MM.1S (cell line): ENCODE data around the gene CERS3.

Experiments
- DNase-seq: peaks from one replicate; pipeline ENCODE4 v3.0.0-alpha.2; 2015
- H2AFZ ChIP-seq: fragments of 300-600 bp; sonication (generic); 2 replicates; pipeline ENCODE4 v1.6.0; 2016; ENCODE audit warnings: antibody characterized with exemption, low read length
- H3F3A ChIP-seq: fragments of 300-600 bp; sonication (generic); 2 replicates; pipeline ENCODE4 v1.6.1; 2016; ENCODE audit warnings: mild to moderate bottlenecking, antibody characterized with exemption, low read length, moderate library complexity, mixed read lengths; ENCODE audit not compliant: insufficient read depth
- H3K27ac ChIP-seq: fragments of 300-600 bp; sonication (generic); 2 replicates; pipeline ENCODE4 v1.5.1; 2016; ENCODE audit warnings: mild to moderate bottlenecking, low read length
- H3K27me3 ChIP-seq: fragments of 300-600 bp; sonication (generic); replicated peaks from 2 replicates; pipeline ENCODE4 v1.6.0; 2016; ENCODE audit warnings: low read length; ENCODE audit not compliant: insufficient read depth
- H3K36me3 ChIP-seq: fragments of 300-600 bp; sonication (generic); replicated peaks from 2 replicates; pipeline ENCODE4 v1.6.1; 2016; ENCODE audit warnings: mild to moderate bottlenecking, low read length, mixed read lengths; ENCODE audit not compliant: insufficient read depth
- H3K4me1 ChIP-seq: fragments of 300-600 bp; sonication (generic); 2 replicates; pipeline ENCODE4 v1.6.1; 2016; ENCODE audit warnings: low read length, mixed read lengths
- H3K4me2 ChIP-seq: fragments of 300-600 bp; sonication (generic); 2 replicates; pipeline ENCODE4 v1.6.0; 2016; ENCODE audit warnings: low read depth, low read length
- H3K4me3 ChIP-seq: fragments of 300-600 bp; sonication (generic); 2 replicates; pipeline ENCODE4 v1.5.1; 2016; ENCODE audit warnings: low read length, mixed read lengths
- H3K79me2 ChIP-seq: fragments of 300-600 bp; sonication (generic); 2 replicates; pipeline ENCODE4 v1.6.1; 2016; ENCODE audit warnings: mixed run types, low read length, mixed read lengths
- H3K9ac ChIP-seq: fragments of 300-600 bp; sonication (generic); 2 replicates; pipeline ENCODE4 v1.6.1; 2016; ENCODE audit warnings: low read length, mixed read lengths
- H3K9me2 ChIP-seq: fragments of 300-600 bp; sonication (generic); replicated peaks from 2 replicates; pipeline ENCODE4 v1.6.1; 2016; ENCODE audit warnings: mild to moderate bottlenecking, low read length, mixed read lengths; ENCODE audit not compliant: insufficient read depth
- H3K9me3 ChIP-seq: fragments of 300-600 bp; sonication (generic); replicated peaks from 2 replicates; pipeline ENCODE4 v1.6.1; 2016; ENCODE audit warnings: mild to moderate bottlenecking, low read length, mixed read lengths; ENCODE audit not compliant: insufficient read depth
- H4K20me1 ChIP-seq: fragments of 300-600 bp; sonication (generic); 2 replicates; pipeline ENCODE4 v1.6.1; 2016; ENCODE audit warnings: mild to moderate bottlenecking, low read length, moderate library complexity, mixed read lengths; ENCODE audit not compliant: insufficient read depth
- EZH2 ChIP-seq: fragments of 300-600 bp; sonication (generic); optimal IDR thresholded peaks from 2 replicates; pipeline ENCODE3; 2017; ENCODE audit warnings: low read depth, mild to moderate bottlenecking, antibody characterized with exemption, low read length, mixed read lengths
- EZH2phosphoT487 ChIP-seq: fragments of 300-600 bp; sonication (generic); IDR thresholded peaks from 2 replicates; pipeline ENCODE4 v1.6.1; 2018; ENCODE audit warnings: antibody characterized with exemption, low read length
- TF ChIP-seq, protein P1 (sequence below): fragments of 300-600 bp; sonication (generic); IDR thresholded peaks from 2 replicates; pipeline ENCODE4 v1.5.1; 2016; ENCODE audit warnings: antibody characterized with exemption, low read length, mixed read lengths

Gene CERS3

DNA sequence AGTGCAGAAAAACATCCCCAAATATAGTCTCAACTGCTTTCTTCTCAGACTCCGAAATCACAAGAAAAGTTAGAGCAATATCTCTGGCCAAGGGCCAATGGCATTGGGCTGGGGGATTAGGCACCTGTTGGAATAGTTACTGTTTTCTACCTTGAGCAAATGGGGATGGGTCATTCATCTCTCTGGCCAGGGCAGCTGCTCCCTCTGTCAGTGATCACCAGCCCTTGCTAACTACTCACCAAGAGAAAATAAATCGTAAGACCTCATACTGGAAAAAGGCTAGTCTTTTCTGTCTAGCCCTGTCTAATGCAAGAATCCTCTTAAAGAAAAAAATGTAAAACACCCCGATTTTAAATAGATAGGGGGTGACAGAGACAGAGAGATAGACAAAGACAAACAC lies 10.9 kb downstream of the CERS3 start:
- no peak for TF ChIP-seq EZH2phosphoT487
- TF ChIP-seq EZH2 = no peak
- TF ChIP-seq, protein P1, sequence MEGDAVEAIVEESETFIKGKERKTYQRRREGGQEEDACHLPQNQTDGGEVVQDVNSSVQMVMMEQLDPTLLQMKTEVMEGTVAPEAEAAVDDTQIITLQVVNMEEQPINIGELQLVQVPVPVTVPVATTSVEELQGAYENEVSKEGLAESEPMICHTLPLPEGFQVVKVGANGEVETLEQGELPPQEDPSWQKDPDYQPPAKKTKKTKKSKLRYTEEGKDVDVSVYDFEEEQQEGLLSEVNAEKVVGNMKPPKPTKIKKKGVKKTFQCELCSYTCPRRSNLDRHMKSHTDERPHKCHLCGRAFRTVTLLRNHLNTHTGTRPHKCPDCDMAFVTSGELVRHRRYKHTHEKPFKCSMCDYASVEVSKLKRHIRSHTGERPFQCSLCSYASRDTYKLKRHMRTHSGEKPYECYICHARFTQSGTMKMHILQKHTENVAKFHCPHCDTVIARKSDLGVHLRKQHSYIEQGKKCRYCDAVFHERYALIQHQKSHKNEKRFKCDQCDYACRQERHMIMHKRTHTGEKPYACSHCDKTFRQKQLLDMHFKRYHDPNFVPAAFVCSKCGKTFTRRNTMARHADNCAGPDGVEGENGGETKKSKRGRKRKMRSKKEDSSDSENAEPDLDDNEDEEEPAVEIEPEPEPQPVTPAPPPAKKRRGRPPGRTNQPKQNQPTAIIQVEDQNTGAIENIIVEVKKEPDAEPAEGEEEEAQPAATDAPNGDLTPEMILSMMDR = no peak
- Histone ChIP-seq H3K9me3 (no peaks in the 10 kb centered on the region), H3K4me2 (no peak overlapping the region), H3K4me1 (no peaks in the 10 kb centered on the region), H3K9ac (no peak overlapping the region), H3K36me3 (no peaks in the 10 kb centered on the region), H3K27ac (no peak overlapping the region), H3K27me3 (no peaks in the 10 kb centered on the region), H3K9me2 (no peaks in the 10 kb centered on the region), H4K20me1 (no peaks in the 10 kb centered on the region), H3K4me3 (no peak overlapping the region), H2AFZ (no peak overlapping the region), H3K79me2 (no peaks in the 10 kb centered on the region), H3F3A (no peaks in the 10 kb centered on the region)
- no peak for DNase-seq

DNA sequence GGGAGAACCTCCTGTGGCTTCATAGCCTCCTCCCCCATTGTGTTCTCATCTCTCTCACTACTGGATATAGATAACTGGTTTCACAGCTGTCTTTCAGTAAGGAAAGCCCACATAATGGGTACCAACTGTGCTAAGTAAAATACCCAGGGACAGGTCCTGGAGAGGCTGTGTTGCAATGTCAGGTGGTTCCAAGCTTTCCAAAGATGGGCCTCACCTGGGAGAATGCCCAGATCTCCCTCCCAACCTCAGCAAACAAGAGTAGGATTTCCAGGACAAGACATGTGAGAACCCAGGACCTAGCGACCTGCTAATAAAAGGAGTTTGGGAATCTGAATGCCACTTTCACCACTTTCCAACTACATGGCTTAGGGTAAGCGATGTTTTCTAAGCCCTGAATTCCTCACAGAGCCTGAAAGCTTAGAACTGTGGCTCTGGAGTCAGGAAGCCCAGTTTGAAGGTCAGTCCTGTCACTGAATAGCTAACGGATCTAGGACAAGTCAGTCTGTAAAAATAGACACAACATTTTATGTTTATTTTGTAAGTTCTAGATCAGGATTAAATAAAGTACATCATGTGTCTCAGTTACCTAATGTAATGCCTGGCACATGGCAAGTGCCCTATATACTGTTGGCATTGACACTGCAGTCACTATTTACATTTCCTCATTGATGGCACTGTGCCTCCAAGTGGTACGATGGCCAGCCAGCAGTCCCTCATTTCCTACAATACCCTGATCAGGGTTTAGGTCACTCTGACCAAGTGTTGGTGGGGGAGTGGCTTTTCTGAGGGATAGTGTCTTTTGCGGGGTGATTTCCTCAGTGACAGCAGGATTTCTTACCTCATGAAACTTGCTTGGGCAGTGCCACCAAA lies 11.9 kb downstream of the CERS3 start:
- Histone ChIP-seq H3K79me2 (no peaks in the 10 kb centered on the region), H3K4me3 (no peak overlapping the region), H3K27ac (no peak overlapping the region), H3K9me3 (no peaks in the 10 kb centered on the region), H3K27me3 (no peaks in the 10 kb centered on the region), H4K20me1 (no peaks in the 10 kb centered on the region), H2AFZ (no peak overlapping the region), H3K9me2 (no peaks in the 10 kb centered on the region), H3K9ac (no peak overlapping the region), H3K4me1 (no peaks in the 10 kb centered on the region), H3F3A (no peaks in the 10 kb centered on the region), H3K4me2 (no peak overlapping the region), H3K36me3 (no peaks in the 10 kb centered on the region)
- TF ChIP-seq, protein P1 = no peak
- TF ChIP-seq EZH2phosphoT487 (no peak), EZH2 (no peak)
- DNase-seq = no peak

DNA sequence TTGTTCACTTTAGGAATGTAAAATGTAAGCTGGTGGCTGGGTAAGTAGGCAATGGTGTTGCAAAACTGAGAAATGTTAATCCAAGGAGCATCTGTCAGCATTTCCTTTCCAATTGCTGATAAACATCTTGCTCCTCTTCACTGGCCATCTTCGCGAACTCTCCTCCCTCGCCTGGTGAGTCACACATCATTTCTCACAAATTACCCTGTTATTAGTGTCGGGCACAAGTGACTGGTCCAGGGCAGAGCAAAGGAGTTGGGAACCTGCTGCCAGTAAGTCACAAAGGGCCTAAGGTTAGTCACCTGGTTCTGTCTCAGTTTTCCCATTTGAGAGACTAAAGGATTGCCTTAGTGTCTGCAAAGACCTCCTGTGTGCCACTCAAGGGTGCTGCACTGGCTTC lies 13.0 kb downstream of the CERS3 start:
- Histone ChIP-seq H3K4me1 (no peaks in the 10 kb centered on the region), H3K27ac (no peak overlapping the region), H3K9ac (no peak overlapping the region), H3K36me3 (no peaks in the 10 kb centered on the region), H3K9me2 (no peaks in the 10 kb centered on the region), H3K9me3 (no peaks in the 10 kb centered on the region), H3K79me2 (no peaks in the 10 kb centered on the region), H3F3A (no peaks in the 10 kb centered on the region), H2AFZ (no peak overlapping the region), H4K20me1 (no peaks in the 10 kb centered on the region), H3K4me3 (no peak overlapping the region), H3K27me3 (no peaks in the 10 kb centered on the region), H3K4me2 (no peak overlapping the region)
- TF ChIP-seq EZH2 (no peak), EZH2phosphoT487 (no peak)
- TF ChIP-seq, protein P1 = no peak
- DNase-seq = no peak
